GM18951 (cell line): ENCODE results near the gene STX2.
"Not testable (repeated sequence)": the region's sequence is repeated elsewhere in the genome, so short reads cannot be mapped to it uniquely, and the experiment has no call there.

Source experiments
- POLR2A ChIP-seq: IDR thresholded peaks from 4 replicates; pipeline ENCODE4 v1.6.1; 2011; ENCODE audit warnings: mild to moderate bottlenecking; ENCODE audit not compliant: insufficient read length, insufficient read depth; ENCODE audit errors: extremely low read depth
- in situ Hi-C: fragments of 300-500 bp; cut with MboI; formaldehyde crosslinking; loops from one replicate; pipeline ENCODE4 v1.12.0; 2022; ENCODE audit warnings: low sequenced_read_pairs, mixed read lengths, inconsistent platforms; ENCODE audit not compliant: unreplicated experiment

STX2 gene

DNA sequence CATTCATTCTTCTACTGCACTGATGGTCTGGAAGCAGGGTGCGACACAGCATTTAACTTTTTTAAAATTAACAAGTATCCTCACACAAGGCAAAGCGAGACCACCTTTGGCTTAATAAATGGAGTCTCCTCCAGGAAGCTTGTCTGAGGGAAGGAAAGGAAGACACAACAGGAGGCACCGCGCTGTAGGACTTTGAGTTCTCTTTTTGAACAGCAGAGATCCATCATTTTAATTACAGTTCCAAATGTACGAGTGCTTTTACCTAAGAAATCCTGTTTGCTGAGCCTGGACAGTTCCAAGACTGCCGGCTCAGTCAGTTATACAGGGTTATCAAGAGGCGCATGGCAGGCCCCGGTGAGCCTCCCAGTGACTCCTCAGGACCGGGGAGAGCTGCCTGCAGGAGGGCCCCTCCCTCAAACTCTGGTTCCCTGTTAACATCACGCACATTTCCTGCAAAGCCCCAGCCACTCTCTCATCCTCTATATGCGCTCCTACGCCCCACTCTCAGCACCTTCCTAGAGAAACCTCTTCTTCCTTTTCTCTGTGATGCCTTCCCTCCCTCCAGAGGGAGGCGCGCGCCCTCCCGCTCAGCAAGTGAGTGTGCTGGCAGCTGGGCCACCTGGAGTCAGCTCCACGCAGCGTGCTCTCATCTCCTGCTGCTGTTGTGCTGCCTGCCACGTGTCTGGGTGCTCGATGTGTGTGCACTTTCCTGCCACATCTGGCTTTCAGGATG lies 46.1 kb downstream of the STX2 start:
- in situ Hi-C loops = no loop called here
- TF ChIP-seq POLR2A = no peak

DNA sequence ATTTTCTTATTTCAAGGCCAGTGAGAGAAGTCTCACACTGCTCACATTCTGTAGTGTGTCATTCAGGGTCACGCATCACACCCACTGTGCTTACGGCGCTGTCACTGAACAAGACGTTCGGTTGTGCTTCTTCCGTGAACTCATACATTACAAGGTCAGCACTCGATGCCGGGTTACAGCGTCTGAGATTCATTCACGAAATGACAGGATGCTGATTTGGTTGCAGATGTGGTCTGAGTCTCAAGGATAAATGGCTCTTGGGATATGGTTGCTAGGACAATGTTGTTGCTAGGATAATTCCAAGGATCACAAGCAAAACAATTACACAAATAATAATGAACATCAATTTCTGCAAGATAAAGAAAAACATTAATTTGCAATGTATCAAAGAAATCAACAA lies 47.4 kb downstream of the STX2 start:
- no peak for TF ChIP-seq POLR2A
- in situ Hi-C loops = no loop called here

DNA sequence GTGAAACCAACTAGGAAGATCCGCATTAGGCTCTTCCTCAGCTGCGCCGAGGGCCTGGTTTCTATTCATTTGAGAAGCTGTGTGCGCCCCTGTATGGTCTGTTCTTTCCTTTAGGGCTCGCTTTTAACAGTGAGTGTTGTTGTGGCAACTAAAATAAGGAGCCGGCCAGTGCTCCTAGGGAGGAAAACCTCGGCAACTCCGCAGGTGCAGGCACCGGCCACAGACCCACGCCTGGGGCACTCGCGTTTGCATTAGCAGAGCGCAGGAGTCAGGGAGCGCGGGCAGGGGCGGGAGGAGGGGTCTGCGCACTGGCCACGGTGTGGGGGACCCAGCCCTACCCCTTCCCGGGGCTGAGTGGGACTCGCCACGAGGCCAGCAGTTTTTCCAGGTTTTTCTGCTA lies 50.5 kb downstream of the STX2 start:
- TF ChIP-seq POLR2A = no peak
- in situ Hi-C loops = no loop called here

DNA sequence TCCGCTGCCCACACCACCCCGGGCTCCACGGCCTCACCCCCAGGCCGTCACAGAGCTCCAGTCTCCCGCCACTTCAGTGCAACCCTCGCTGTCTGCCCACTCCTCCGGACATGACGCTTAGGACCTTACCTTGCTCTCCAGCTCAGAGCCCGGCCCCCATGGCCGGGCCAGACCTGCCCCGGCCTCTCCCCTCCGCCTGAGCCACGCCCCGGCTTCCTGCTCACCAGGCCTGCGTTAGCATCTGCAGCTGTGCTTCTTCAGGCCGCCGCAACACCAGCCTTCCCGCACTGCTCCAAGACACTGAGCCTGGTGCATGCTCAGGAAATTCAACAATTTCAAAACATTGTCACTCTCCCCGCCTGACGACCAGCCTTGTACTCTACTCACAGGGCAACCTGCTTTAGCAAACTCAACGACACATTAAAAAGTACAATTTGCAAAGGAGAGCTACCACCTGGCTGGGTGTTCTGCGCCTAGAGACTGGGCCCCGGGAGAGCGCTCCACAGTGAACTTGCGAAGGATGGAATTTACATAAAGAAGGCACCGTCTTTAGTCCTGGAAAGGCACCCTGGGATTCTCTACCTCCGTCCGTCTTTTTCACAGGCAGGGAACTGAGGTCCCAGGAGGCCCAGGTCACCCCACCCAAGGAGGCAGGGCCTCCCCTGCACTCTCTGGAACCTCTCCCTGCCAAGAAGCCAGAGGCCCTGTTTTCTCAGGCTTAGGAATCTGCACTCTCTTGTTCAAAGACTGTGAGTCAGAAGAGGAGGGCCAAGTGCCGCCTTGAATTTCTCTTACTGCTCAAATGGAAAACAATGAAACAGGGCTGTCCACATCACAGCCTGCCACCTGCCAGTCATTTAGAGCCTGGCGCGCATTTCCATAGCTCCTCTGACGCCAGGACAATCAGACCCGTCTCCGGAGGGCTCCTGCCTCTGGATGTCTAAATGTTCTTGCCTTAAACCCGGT lies 51.3 kb downstream of the STX2 start:
- in situ Hi-C loops = no loop called here
- TF ChIP-seq POLR2A = no peak

DNA sequence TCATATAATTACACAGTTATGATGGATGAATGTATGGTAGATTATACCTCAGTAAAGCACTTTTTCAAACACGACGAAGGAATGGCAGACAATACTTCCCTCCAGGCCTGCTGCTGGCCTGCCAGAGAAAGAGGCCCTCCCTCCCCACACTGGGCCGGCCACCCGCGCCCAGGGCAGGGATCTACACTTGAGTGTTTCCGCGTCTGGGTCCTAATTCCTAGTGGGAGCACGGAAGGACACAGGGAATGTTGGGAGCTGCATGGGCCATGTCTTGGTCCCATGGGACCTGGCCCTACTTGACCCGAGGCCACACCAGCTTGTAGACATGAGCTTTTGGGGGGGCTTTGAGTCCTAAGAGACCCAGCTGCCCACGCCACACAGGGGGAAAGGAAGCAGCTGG lies 52.0 kb downstream of the STX2 start:
- no peak for TF ChIP-seq POLR2A
- in situ Hi-C loops = no loop called here

DNA sequence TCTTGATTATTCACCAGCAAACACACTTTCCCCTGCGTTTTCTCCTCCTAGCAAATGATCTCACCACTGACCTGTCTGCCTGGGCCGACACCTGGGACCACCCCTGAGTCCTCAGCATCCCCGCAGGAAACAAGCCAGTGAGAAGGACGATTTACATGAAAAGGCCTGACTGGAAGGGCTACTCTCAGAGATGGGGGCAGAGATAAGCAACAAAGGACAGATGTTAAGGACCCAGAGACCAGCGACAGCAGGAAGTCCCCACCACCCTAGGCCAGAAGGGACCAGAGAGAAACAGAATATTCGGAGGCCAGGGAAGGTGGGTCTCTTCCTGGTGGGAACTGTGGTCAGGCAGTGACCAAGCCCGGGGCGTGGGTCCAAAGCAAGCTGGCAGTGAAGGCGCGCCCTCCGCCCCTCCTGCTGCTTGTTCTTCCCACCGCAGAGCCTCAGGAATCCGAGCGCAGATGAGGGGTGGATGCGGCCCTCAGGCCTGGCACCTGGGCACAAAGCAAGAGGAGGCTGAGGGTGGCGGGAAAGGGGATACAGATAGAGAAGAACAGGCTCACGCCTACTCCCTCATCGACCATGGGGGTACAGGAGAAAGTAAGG lies 55.8 kb downstream of the STX2 start:
- in situ Hi-C loops = no loop called here
- no peak for TF ChIP-seq POLR2A

DNA sequence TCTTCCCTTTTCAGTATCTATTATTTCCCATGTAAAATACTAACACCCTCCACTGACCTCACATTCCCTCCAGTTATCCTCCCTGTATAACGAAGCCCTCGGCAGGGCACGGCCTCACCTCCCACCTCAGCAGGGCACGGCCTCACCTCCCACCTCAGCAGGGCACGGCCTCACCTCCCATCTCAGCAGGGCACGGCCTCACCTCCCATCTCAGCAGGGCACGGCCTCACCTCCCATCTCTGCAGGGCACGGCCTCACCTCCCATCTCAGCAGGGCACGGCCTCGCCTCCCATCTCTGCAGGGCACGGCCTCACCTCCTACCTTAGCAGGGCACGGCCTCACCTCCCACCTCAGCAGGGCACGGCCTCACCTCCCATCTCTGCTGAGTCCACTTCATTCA lies 56.8 kb downstream of the STX2 start:
- in situ Hi-C loops = not testable (repeated sequence)

DNA sequence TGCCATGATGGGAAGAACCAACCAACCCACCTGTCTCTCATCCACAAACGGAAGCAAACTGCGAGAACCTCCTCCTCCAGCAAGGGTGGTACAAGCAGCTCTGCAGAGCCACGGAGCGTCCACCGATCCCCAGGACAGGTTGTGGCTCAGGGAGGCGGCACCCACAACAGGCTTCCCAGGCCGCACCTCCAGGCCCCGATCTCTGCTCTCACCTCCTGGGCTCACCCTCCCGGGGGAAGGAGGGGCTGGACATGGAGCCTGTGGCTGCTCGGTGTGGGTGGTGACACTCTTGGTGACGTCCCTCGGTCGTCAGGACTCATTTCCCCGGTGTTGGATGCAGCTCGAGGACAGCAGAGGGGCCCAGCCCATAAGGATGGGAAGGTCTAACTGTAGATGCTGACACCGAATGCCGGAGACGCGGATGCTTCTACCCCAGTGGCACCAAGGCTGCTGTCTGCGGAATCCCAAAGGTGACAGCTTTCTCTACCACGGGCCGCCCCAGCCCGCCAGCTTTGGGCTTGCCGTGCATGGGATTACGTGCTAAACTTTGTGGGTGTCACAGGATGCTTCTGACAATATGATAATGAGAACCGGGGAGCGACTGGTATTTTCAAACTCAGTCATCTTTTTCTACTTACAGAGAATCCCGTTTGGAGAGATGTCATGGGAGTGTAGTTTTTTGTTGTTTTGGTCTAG lies 58.0 kb downstream of the STX2 start:
- TF ChIP-seq POLR2A = no peak
- in situ Hi-C loops = no loop called here

DNA sequence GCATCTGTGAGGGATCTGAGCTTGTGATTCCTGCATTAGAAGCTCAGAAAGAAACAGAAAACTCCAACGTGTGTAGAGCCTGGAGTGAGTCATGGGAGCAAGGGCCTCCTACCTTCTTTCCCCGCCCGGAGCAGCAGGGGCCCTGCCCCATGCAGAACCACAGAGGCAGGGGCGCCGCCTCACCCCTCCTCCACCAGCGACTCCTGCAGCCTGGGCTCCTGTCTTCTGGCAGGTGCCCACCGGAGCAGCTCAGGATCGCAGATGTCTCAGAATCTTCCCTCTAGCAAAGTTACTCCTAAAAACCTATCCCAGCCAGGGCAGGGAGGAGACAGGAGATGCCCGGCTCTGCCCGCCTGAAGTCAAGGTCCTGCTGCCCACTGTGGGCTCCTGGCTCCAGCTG lies 58.7 kb downstream of the STX2 start:
- no peak for TF ChIP-seq POLR2A
- in situ Hi-C loops = no loop called here

DNA sequence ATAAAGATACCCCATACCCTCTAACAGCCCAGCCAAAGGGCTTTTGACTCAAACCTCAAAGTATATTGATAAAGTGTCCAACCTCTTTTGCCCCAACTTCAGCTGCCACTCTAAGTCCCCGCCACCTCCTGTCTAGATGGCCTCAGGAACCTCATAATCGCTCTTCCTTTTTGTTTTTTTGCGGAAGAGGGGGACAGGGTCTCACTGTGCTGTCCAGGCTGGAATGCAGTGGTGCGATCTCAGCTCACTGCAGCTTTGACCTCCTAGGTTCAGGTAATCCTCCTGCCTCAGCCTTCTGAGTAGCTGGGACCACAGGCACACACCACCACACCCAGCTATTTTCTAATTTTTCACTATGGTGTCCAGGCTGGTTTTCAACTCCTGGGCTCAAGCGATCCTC lies 60.3 kb downstream of the STX2 start:
- TF ChIP-seq POLR2A = no peak
- in situ Hi-C loops = no loop called here

DNA sequence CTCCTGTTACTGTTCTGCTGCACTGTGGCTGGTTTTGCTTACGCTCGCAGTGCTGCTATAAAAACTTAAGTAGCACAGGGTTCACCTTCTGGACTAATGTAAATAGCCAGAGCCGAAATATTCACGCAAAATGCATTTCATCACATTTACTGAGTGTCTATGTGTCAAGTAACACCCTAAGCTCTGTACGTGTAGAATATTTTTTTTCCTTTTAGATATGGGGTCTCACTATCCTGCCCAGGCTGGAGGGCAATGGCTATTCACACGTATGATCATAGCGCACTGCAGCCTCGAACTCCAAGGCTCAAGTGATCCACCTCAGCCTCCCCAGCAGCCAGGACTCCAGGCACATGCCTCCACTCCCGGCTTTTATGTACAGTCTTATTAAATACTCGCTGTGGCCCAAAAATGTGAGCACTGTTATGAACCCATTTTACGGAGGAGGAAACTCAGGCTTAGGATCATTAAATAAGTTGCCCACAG lies 62.2 kb downstream of the STX2 start:
- TF ChIP-seq POLR2A = no peak
- in situ Hi-C loops = no loop called here

DNA sequence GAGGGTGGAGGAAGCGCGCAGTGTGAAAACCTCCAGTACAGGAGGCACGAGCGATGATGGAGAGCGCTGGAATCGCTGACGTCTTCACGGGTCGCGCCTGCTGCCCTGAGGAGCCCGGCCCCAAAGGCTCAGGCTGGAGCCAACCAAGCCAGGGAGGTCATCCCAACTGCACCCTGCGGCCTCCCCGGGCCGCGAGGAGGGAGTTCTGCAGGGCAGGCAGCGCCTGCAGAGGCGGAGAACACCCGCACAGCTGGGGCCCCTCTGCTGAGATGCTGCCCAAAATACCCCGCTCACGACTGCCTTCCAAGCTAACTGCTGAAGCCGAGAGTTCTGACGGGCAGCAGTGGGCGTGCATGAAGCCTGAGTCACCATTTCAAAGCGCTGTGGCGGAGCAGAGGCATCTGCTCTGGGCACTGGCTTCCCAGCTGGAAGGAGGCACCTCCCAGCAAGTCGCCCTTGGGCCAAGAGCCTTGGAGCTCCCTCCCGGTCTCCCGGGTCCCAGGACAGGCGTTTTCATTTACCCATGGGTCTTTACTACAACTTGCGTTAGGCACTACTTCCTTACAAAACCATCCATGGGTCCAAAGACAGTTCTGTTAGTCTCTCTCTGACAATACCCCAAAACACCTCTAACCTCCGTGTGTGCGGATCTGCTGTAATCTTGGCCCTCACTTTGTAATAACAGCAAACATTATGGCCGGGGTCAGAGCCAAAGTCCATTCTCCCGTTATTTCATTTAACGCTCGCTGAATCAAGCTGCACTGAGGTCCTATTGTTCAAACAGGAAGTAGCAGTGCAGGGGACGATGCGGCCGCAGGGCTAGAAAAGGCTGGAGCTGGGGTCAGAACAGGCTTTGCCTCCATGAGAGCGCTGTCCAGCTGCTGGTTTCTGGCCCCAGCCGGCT lies 62.8 kb downstream of the STX2 start:
- no peak for TF ChIP-seq POLR2A

More for the DNA sequence above, 62.8 kb downstream of the STX2 start:
- in situ Hi-C loops = no loop called here
